Inflammatory macrophage (primary cell): ENCODE results near the gene C1QL3.
A peak's percentile ranks its signal among the peaks of the same experiment; 100 is the strongest.

ENCODE experiments used
- DNase-seq, 2 donors: peaks; one replicate each; pipeline ENCODE4 v3.0.0-alpha.2; 2020 to 2022

The C1QL3 gene

DNA sequence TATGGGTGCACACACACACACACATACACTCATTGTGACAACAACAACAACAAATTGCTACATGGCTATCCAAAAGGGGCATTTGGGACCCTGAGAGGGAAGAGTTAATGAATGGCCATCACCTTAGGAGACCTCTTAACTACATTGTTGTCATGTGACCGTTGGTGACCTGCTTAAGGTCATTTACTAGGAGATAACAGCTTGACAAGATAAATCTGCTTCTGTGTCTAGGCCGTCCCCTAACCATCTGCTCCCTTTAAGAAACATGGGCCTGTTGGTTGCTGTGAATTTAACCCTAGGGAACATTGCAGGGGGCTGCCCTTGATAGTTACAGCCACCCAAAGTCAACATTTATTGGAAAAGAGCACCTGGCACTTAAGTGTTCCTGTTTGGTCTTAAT is 29.7 kb downstream of the C1QL3 start:
- no peak for DNase-seq

DNA sequence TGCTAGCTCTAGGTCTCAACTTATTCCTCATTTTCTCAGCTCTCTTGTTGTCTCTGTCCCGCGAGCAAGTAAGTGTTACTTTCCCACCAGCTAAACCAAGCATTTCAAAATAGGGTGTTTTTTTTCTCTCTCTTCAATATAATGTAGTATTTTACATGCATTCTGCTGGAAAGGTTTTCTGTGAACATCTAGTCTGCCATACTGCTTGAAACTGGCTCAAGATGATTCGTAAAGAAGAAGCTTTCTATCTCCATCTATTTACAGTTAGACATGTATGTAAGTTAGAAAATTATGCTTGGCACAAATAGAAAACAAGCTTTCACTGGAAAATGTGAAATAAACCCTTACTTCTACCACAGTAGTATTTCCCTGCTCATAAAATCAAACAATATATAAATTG is 31.2 kb downstream of the C1QL3 start:
- DNase-seq, result no peak

- no peak for DNase-seq
Observed at GRCh38 chr10:16483241-16483917, 38.3 kb downstream of the C1QL3 start.

DNA sequence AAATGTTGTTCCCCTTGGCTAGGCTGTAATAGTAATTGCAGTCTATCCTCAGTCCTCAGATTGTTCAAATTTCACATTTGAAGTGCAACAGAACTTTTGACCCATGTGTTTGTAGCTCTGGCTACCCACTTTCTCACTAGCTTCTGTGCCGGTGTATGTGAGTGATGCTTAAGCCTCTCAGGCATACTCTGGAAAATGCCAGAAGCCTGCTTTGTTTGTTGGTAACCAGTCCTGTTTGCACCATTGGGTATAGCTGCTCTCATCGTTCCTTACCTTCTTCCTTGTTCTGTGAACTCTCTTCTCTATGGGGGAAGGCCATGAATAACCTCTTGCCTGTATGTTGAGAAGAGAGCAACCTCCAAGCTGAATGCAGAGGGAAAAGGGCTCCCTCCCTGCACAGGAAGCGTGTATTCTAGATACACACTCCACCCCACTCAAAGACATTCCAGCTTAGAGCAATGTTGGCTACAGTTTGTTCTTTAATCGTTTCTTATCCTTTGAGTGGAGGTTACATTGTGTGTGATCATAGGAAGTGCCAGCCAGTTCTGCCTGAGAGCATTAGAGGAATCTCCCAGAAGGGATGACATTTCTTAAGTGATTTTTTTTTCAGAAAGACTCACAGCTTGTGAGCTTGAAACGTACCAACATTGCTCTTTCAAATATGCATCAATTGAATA is 40.5 kb downstream of the C1QL3 start:
- DNase-seq, result no peak

- no peak for DNase-seq
Observed at GRCh38 chr10:16478801-16479200, 42.9 kb downstream of the C1QL3 start.

DNA sequence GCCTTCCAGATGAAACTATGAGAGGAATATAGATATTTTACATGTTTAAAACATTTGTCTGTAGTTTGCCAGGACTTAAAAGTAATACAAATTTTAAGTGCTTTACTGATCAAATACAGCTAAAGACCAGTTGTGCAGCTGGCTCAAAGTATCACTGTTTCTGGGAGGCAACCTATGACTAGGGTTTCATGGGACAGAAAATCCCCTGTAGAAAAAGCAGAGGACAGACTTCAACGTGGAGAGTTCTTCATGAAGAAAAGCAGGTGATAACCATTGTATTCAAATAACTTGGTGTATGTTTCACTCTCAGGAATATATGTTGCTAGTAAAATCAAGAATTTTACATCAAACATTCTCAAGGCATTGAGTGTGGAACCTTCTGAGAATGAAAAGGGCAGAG is 43.9 kb downstream of the C1QL3 start:
- DNase-seq, result no peak

DNA sequence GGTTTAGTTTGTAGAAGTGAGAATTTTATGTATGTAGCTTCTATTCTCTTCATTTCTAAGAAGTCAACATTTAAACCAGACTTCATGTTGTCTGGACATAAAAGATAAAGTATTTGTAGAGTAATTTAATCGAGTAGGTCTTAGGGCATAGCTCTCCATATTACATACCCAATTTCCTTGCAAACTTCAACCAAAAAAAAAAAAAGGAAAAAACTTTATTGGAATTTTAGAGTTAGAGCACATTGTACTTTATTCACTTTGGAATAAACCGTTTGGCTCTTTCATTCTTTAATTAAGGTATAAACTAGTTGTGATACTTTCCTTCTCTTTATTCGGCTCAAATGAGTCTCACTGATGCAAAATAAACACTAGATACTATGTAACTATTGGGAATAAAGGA is 48.9 kb downstream of the C1QL3 start:
- DNase-seq, result no peak

- peak; percentile 76 to 88 for DNase-seq
Observed at GRCh38 chr10:16470747-16471146, 50.9 kb downstream of the C1QL3 start.

DNA sequence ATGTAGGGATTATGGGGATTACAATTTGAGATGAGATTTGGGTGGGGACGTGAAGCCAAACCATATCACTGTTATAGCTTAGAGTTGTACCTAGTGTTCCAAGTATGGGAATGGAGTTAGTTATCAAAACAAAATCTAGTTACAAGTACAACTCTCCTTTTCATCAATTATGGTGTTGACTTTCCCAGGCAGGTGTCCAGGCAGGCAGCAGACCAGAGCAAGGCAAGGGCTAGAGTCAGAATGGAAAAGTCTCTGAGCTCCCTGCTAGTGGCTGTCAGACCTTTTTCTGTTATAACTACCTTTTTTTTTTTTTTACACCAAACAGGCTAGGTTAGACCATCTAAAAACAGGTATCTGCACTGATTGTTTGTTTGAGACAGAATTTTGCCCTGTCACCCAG is 55.7 kb downstream of the C1QL3 start:
- no peak for DNase-seq
